T-helper 1 cell treated with Interleukin-12 subunit alpha and Interleukin-12 subunit beta and Interleukin-4 antibody, amounts not matched to agents 30 μg/mL and 1 μg/mL, for 36 hours (primary cell): ENCODE data around the gene PEF1.
"Not testable (repeated sequence)": the region's sequence is repeated elsewhere in the genome, so short reads cannot be mapped to it uniquely, and the experiment has no call there.

ENCODE experiments used
- H3K27ac Mint-ChIP-seq: one replicate; pipeline ENCODE4 v1.8.0; 2021; ENCODE audit warnings: mild to moderate bottlenecking, mixed read lengths
- H3K27me3 Mint-ChIP-seq: one replicate; pipeline ENCODE4 v1.8.0; 2021; ENCODE audit warnings: low read depth, mixed read lengths
- H3K36me3 Mint-ChIP-seq: one replicate; pipeline ENCODE4 v1.8.0; 2021; ENCODE audit warnings: low read depth, mixed read lengths
- H3K4me1 Mint-ChIP-seq: one replicate; pipeline ENCODE4 v1.8.0; 2021; ENCODE audit warnings: low read depth, mixed read lengths
- H3K4me3 Mint-ChIP-seq: one replicate; pipeline ENCODE4 v1.8.0; 2021; ENCODE audit warnings: mild to moderate bottlenecking, moderate library complexity, mixed read lengths
- H3K9me3 Mint-ChIP-seq: one replicate; pipeline ENCODE4 v1.8.0; 2021; ENCODE audit warnings: mixed read lengths

Gene PEF1

GRCh38 chr1:31605908-31606427 is 38.7 kb downstream of the PEF1 start:
- Mint-ChIP-seq H3K27ac (no peak overlapping the region), H3K36me3 (no peaks in the 10 kb centered on the region), H3K9me3 (no peaks in the 10 kb centered on the region), H3K4me1 (peaks cover 2% of the 10 kb centered on the region), H3K4me3 (no peak overlapping the region), H3K27me3 (peaks cover 20% of the 10 kb centered on the region)

- H3K27me3 Mint-ChIP-seq = peaks cover 25% of the 10 kb centered on the region
- H3K36me3 Mint-ChIP-seq = no peaks in the 10 kb centered on the region
- no peak overlapping the region for H3K4me3 Mint-ChIP-seq
- peaks cover 2% of the 10 kb centered on the region for H3K4me1 Mint-ChIP-seq
- H3K9me3 Mint-ChIP-seq = no peaks in the 10 kb centered on the region
- no peak overlapping the region for H3K27ac Mint-ChIP-seq
These were observed 42.6 kb downstream of the PEF1 start for GRCh38 chr1:31602081-31602480.

GRCh38 chr1:31600641-31601040 is 44.0 kb downstream of the PEF1 start:
- H3K4me3 Mint-ChIP-seq = no peak overlapping the region
- no peaks in the 10 kb centered on the region for H3K4me1 Mint-ChIP-seq
- H3K36me3 Mint-ChIP-seq = no peaks in the 10 kb centered on the region
- H3K9me3 Mint-ChIP-seq = no peaks in the 10 kb centered on the region
- H3K27ac Mint-ChIP-seq = no peak overlapping the region
- H3K27me3 Mint-ChIP-seq = peaks cover 32% of the 10 kb centered on the region

GRCh38 chr1:31598980-31599379 is 45.7 kb downstream of the PEF1 start:
- H3K36me3 Mint-ChIP-seq = no peaks in the 10 kb centered on the region
- H3K27me3 Mint-ChIP-seq = peaks cover 33% of the 10 kb centered on the region
- H3K4me3 Mint-ChIP-seq = no peak overlapping the region
- H3K4me1 Mint-ChIP-seq = no peaks in the 10 kb centered on the region
- H3K27ac Mint-ChIP-seq = no peak overlapping the region
- no peaks in the 10 kb centered on the region for H3K9me3 Mint-ChIP-seq

GRCh38 chr1:31596737-31597097 is 48.0 kb downstream of the PEF1 start:
- Mint-ChIP-seq H3K4me1 (no peaks in the 10 kb centered on the region), H3K9me3 (no peaks in the 10 kb centered on the region), H3K27me3 (peaks cover 29% of the 10 kb centered on the region), H3K27ac (no peak overlapping the region), H3K4me3 (no peak overlapping the region), H3K36me3 (no peaks in the 10 kb centered on the region)

- Mint-ChIP-seq H3K4me3 (no peak overlapping the region), H3K36me3 (no peaks in the 10 kb centered on the region), H3K27ac (no peak overlapping the region), H3K9me3 (no peaks in the 10 kb centered on the region), H3K4me1 (no peaks in the 10 kb centered on the region), H3K27me3 (peaks cover 27% of the 10 kb centered on the region)
These were observed 48.6 kb downstream of the PEF1 start for GRCh38 chr1:31595836-31596736.

GRCh38 chr1:31593770-31594632 is 50.7 kb downstream of the PEF1 start:
- peaks cover 31% of the 10 kb centered on the region for H3K27me3 Mint-ChIP-seq
- no peak overlapping the region for H3K27ac Mint-ChIP-seq
- H3K4me3 Mint-ChIP-seq = no peak overlapping the region
- H3K9me3 Mint-ChIP-seq = no peaks in the 10 kb centered on the region
- H3K36me3 Mint-ChIP-seq = no peaks in the 10 kb centered on the region
- H3K4me1 Mint-ChIP-seq = no peaks in the 10 kb centered on the region

GRCh38 chr1:31593136-31593665 is 51.5 kb downstream of the PEF1 start:
- no peaks in the 10 kb centered on the region for H3K4me1 Mint-ChIP-seq
- H3K4me3 Mint-ChIP-seq = no peak overlapping the region
- peaks cover 32% of the 10 kb centered on the region for H3K27me3 Mint-ChIP-seq
- H3K36me3 Mint-ChIP-seq = no peaks in the 10 kb centered on the region
- no peak overlapping the region for H3K27ac Mint-ChIP-seq
- H3K9me3 Mint-ChIP-seq = no peaks in the 10 kb centered on the region

GRCh38 chr1:31592132-31592531 is 52.5 kb downstream of the PEF1 start:
- H3K4me1 Mint-ChIP-seq = no peaks in the 10 kb centered on the region
- no peak overlapping the region for H3K27ac Mint-ChIP-seq

GRCh38 chr1:31591425-31592093 is 53.1 kb downstream of the PEF1 start:
- Mint-ChIP-seq H3K27me3 (peaks cover 29% of the 10 kb centered on the region), H3K4me1 (no peaks in the 10 kb centered on the region), H3K27ac (no peak overlapping the region), H3K9me3 (no peaks in the 10 kb centered on the region), H3K4me3 (no peak overlapping the region), H3K36me3 (no peaks in the 10 kb centered on the region)

More at GRCh38 chr1:31592132-31592531, 52.5 kb downstream of the PEF1 start:
- Mint-ChIP-seq H3K4me3 (no peak overlapping the region), H3K27me3 (peaks cover 29% of the 10 kb centered on the region), H3K9me3 (no peaks in the 10 kb centered on the region), H3K36me3 (no peaks in the 10 kb centered on the region)

GRCh38 chr1:31588751-31589515 is 55.7 kb downstream of the PEF1 start:
- Mint-ChIP-seq H3K9me3 (no peaks in the 10 kb centered on the region), H3K4me3 (no peak overlapping the region), H3K27ac (no peak overlapping the region), H3K4me1 (no peaks in the 10 kb centered on the region), H3K36me3 (no peaks in the 10 kb centered on the region), H3K27me3 (peaks cover 21% of the 10 kb centered on the region)

GRCh38 chr1:31587720-31588423 is 56.8 kb downstream of the PEF1 start:
- Mint-ChIP-seq H3K36me3 (no peaks in the 10 kb centered on the region), H3K27me3 (peaks cover 21% of the 10 kb centered on the region), H3K27ac (no peak overlapping the region), H3K9me3 (no peaks in the 10 kb centered on the region), H3K4me1 (no peaks in the 10 kb centered on the region), H3K4me3 (no peak overlapping the region)

GRCh38 chr1:31587328-31587699 is 57.4 kb downstream of the PEF1 start:
- H3K4me3 Mint-ChIP-seq, H3K4me1 Mint-ChIP-seq, H3K36me3 Mint-ChIP-seq, H3K9me3 Mint-ChIP-seq, H3K27ac Mint-ChIP-seq: not testable (repeated sequence)
- H3K27me3 Mint-ChIP-seq = peaks cover 21% of the 10 kb centered on the region
